GM12873 (cell line): ENCODE measurements around the gene CCDC88C.

Experiments
- TF ChIP-seq, protein P1 (sequence below): IDR thresholded peaks from 2 replicates; pipeline ENCODE4 v1.5.1; 2012; ENCODE audit warnings: low read depth, mild to moderate bottlenecking, moderate library complexity, low read length, control low read depth; ENCODE audit not compliant: insufficient read depth; ENCODE audit errors: missing control alignments

Gene CCDC88C

DNA sequence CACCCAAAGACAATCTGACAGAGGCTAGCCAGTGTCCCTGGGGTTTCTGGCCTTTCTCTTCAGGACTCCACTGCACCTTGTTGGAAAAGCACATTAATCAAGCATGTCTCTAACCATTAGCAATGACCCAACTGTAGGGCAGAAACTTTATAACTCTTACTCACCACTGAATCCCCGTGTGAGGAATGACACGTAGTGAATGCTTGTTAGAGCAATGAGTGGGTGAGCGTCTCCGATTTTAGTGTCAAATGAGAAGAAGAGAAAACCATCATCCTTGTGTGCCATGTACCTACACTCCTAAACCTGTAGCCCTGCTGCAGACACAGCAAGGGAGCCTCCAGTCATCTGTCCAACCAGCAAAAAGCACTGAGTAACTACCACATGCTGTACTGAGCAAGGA lies 116.7 kb downstream of the CCDC88C start:
- TF ChIP-seq, protein P1, sequence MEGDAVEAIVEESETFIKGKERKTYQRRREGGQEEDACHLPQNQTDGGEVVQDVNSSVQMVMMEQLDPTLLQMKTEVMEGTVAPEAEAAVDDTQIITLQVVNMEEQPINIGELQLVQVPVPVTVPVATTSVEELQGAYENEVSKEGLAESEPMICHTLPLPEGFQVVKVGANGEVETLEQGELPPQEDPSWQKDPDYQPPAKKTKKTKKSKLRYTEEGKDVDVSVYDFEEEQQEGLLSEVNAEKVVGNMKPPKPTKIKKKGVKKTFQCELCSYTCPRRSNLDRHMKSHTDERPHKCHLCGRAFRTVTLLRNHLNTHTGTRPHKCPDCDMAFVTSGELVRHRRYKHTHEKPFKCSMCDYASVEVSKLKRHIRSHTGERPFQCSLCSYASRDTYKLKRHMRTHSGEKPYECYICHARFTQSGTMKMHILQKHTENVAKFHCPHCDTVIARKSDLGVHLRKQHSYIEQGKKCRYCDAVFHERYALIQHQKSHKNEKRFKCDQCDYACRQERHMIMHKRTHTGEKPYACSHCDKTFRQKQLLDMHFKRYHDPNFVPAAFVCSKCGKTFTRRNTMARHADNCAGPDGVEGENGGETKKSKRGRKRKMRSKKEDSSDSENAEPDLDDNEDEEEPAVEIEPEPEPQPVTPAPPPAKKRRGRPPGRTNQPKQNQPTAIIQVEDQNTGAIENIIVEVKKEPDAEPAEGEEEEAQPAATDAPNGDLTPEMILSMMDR = no peak

- TF ChIP-seq, protein P1 = no peak
These were observed 117.2 kb downstream of the CCDC88C start for GRCh38 chr14:91300283-91300895.

DNA sequence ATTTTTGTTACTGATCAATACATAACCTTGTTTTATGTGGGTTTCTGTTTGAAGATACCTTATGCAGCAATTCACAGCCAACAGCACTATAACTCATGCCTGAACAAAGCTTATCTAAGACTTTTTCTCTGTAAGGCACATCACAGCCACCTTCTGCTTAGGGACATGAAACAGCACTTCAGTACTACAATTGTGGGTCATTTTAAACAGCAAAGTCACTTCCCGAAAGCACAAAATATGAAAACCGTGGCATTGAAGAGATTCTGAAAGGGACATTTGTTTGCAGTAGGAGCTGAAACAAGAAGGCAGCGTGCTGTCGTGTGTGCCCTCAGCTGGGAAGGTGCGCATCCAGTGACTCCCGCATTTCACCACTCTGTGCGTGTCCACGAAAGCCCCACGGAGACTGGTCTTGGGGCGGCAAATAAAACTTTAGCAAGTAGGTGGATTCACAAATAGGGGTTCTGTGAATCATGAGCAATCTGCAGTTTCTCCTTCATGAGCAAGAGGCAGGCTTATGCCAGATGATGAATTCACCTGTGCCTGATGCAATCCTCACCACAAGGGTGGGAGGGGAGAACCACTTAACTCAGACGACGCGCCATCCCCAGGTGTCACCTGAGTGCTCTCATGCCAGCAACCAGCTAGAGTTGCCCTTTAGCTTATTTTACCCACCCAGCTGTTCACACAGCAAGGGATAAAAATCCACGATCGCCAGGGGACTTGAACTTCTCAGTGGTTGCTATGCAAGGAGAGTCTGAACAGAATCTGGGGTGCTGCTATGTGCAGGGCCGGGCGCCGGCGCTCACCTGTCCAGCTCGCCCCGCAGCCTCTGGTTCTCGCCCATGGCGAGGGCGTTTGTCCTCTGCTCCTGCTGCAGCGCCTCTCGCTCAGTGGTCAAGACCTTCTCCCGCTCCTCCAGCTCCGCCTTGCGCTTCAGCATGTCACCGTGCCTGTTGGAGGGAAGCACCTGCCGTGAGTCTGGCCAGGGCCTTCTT lies 118.2 kb downstream of the CCDC88C start:
- TF ChIP-seq, protein P1 = no peak

- TF ChIP-seq, protein P1 = no peak
These were observed 119.0 kb downstream of the CCDC88C start for GRCh38 chr14:91298576-91298975.

- TF ChIP-seq, protein P1 = no peak
These were observed 120.4 kb downstream of the CCDC88C start for GRCh38 chr14:91297081-91297711.

DNA sequence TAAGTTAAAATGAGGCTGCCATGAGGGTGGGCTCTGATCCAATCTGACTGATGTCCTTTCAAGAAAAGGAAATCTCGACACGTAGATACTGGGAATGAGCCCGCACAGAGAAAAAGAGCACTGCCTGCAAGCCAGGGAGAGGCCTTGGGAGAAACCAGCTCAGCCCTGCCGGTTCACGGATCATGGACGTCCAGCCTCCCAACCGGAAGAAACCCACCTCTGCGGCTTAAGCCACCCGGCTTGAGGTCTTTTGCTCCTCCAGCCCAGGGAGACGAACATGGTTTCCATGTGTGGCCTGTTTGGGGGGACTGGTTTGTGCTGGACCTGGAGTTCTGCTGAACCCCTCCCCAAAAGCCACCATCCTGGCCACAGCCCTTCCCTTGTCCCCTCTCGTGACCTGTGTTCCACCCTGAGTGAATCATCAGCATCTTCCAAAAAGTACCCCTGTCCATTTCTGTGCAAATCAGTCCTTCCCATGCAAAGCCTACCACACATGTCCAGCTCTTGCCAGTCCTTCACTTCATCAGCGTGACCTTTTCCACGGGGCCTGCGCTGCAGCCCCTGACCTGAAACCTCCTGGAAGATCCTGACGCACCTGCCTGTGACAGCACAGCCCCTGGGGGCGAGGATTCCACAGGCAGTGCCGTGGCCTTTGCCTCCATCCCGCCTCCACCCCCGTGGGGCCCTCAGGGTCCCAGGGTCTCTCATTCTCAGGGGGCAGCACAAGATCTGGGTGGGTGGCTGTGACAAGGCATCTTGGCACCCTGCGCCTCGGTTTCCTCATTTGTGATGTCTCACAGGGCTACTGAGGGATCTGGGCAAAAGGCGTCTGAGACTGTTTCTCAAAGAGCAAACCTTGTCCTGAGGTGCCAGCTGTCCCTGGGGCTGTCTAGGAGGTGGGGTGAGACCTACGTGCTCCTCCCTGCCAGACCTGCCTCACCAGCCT lies 121.5 kb downstream of the CCDC88C start:
- TF ChIP-seq, protein P1 = no peak
